ENCODE measurements around the gene CCDC74B. TPM values are rescaled to one million over a fixed set of nuclear protein-coding genes. Genes with fewer than 3 reads are reported as not detected.
"Not testable (repeated sequence)": the region's sequence is repeated elsewhere in the genome, so short reads cannot be mapped to it uniquely, and the experiment has no call there.

Gene CCDC74B
- total and polyA plus RNA-seq, 5 experiments from 2014 or later = 0.49 to 0.57 TPM; not detected in 3

- H3K27ac Mint-ChIP-seq, POLR2A ChIA-PET, H3K9me3 Mint-ChIP-seq, ATAC-seq, H3K4me3 Mint-ChIP-seq, DNase-seq, H3K36me3 Mint-ChIP-seq: not testable (repeated sequence)
- H3K27me3 Mint-ChIP-seq = peaks cover 1 to 15% (median 9%) of the 10 kb centered on the region in 5 donors
- peaks cover 3 to 11% (median 6%) of the 10 kb centered on the region in 4 donors for H3K4me1 Mint-ChIP-seq
Observed at GRCh38 chr2:130139331-130140280, 5.3 kb downstream of the CCDC74B start.

- DNase-seq, ATAC-seq, H3K9me3 Mint-ChIP-seq, POLR2A ChIA-PET, H3K4me3 Mint-ChIP-seq, H3K36me3 Mint-ChIP-seq, H3K27ac Mint-ChIP-seq: not testable (repeated sequence)
- Mint-ChIP-seq H3K27me3 (peaks cover 1 to 15% (median 10%) of the 10 kb centered on the region in 5 donors), H3K4me1 (peaks cover 5 to 11% (median 7%) of the 10 kb centered on the region in 4 donors)
Observed at GRCh38 chr2:130138841-130139251, 6.1 kb downstream of the CCDC74B start.

GRCh38 chr2:130138326-130138725 lies 6.6 kb downstream of the CCDC74B start:
- DNase-seq, H3K36me3 Mint-ChIP-seq, H3K4me1 Mint-ChIP-seq, ATAC-seq, H3K4me3 Mint-ChIP-seq, H3K9me3 Mint-ChIP-seq, H3K27ac Mint-ChIP-seq, POLR2A ChIA-PET: not testable (repeated sequence)
- H3K27me3 Mint-ChIP-seq = peaks cover 1 to 12% (median 5%) of the 10 kb centered on the region in 5 donors

- DNase-seq, POLR2A ChIA-PET, H3K4me1 Mint-ChIP-seq, H3K9me3 Mint-ChIP-seq, H3K4me3 Mint-ChIP-seq, H3K27me3 Mint-ChIP-seq, ATAC-seq, H3K36me3 Mint-ChIP-seq, H3K27ac Mint-ChIP-seq: not testable (repeated sequence)
Observed at GRCh38 chr2:130137118-130137517, 7.8 kb downstream of the CCDC74B start.

GRCh38 chr2:130136546-130136945 lies 8.4 kb downstream of the CCDC74B start:
- H3K9me3 Mint-ChIP-seq, DNase-seq, ATAC-seq, H3K27me3 Mint-ChIP-seq, POLR2A ChIA-PET, H3K36me3 Mint-ChIP-seq, H3K4me3 Mint-ChIP-seq, H3K4me1 Mint-ChIP-seq, H3K27ac Mint-ChIP-seq: not testable (repeated sequence)

- H3K27me3 Mint-ChIP-seq = peaks cover 0 to 5% (median 1%) of the 10 kb centered on the region in 5 donors
- peaks cover 0 to 3% (median 2%) of the 10 kb centered on the region in 4 donors for H3K4me1 Mint-ChIP-seq
- H3K27ac Mint-ChIP-seq = no peak overlapping the region
- POLR2A ChIA-PET = no interaction called here
- H3K36me3 Mint-ChIP-seq = no peaks in the 10 kb centered on the region
- H3K9me3 Mint-ChIP-seq = no peaks in the 10 kb centered on the region
- DNase-seq = no peak
- no peak overlapping the region for H3K4me3 Mint-ChIP-seq
- no peak for ATAC-seq
Observed at GRCh38 chr2:130135692-130136541, 9.0 kb downstream of the CCDC74B start.

GRCh38 chr2:130129120-130129829 lies 15.6 kb downstream of the CCDC74B start, which contains the start of gene POTEF:
POTEF (minus strand) TSS chr2:130129222; CDS start chr2:130120515, 8,707 bp downstream.
- H3K36me3 Mint-ChIP-seq, H3K27ac Mint-ChIP-seq, ATAC-seq, DNase-seq, H3K27me3 Mint-ChIP-seq, H3K9me3 Mint-ChIP-seq, H3K4me3 Mint-ChIP-seq, H3K4me1 Mint-ChIP-seq, POLR2A ChIA-PET: not testable (repeated sequence)

- H3K4me3 Mint-ChIP-seq, ATAC-seq, H3K4me1 Mint-ChIP-seq, H3K27me3 Mint-ChIP-seq, H3K9me3 Mint-ChIP-seq, H3K27ac Mint-ChIP-seq, H3K36me3 Mint-ChIP-seq, DNase-seq, POLR2A ChIA-PET: not testable (repeated sequence)
Observed at GRCh38 chr2:130128464-130128863, 16.4 kb downstream of the CCDC74B start.

GRCh38 chr2:130127726-130128125 lies 17.2 kb downstream of the CCDC74B start:
- ATAC-seq, H3K27me3 Mint-ChIP-seq, H3K9me3 Mint-ChIP-seq, H3K4me3 Mint-ChIP-seq, H3K4me1 Mint-ChIP-seq, H3K36me3 Mint-ChIP-seq, POLR2A ChIA-PET, DNase-seq, H3K27ac Mint-ChIP-seq: not testable (repeated sequence)

GRCh38 chr2:130120924-130121323 lies 24.0 kb downstream of the CCDC74B start:
- DNase-seq, ATAC-seq, H3K36me3 Mint-ChIP-seq, H3K4me1 Mint-ChIP-seq, H3K4me3 Mint-ChIP-seq, H3K27ac Mint-ChIP-seq, H3K27me3 Mint-ChIP-seq, POLR2A ChIA-PET, H3K9me3 Mint-ChIP-seq: not testable (repeated sequence)

- H3K9me3 Mint-ChIP-seq, POLR2A ChIA-PET, H3K27me3 Mint-ChIP-seq, H3K27ac Mint-ChIP-seq, H3K36me3 Mint-ChIP-seq, ATAC-seq, DNase-seq, H3K4me1 Mint-ChIP-seq, H3K4me3 Mint-ChIP-seq: not testable (repeated sequence)
Observed at GRCh38 chr2:130102597-130103363, 42.1 kb downstream of the CCDC74B start.
